Stimulated activated CD4-positive, alpha-beta T cell treated with anti-CD3 and anti-CD28 coated beads, Interleukin-4, amount 100 ng/mL, for 24 hours (primary cell): ENCODE results near the gene SAT2.

Experiments used
- DNase-seq: peaks from one replicate; pipeline ENCODE4 v3.0.0-alpha.2; 2020

The SAT2 gene

DNA sequence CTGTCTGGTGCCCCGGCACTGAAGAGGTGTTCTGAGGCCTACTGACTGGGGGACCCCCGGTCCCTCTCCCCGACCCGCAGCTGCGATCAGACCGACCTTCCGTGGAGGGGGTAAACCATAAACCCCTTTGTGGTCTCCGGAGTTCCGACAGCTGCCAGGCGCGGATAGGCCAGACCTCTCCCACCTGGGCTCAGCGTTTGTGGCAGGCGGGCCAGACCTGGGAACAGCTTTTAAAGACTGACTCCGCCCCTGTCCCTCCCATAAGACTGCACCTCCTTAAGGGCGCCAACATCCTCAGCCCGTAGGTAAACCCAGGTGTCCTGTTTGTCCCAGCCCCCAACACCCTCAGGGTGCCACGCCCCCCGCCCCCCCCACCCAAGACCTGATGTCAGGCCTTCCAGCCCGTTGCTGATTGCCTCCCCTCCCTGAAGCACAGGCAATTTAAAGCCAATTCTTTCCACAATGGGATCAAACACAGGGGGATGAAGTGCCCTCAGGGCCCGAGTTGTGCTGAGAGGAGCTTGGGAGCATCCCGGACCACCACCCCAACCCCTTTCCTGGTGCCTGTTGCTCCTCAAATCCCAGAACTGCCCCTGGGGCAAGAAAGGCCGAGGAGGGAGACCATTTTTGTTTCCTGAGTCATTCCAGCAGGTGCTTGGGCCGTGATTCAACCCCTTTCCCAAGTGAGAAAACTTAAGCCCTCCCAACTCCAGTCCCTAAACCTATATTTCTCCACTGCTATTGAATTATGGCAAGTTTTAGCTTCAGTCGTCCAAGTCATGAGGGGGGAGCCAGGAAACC lies 37.5 kb downstream of the SAT2 start, which contains the start of gene SOX15:
Gene SOX15, minus strand, starts transcription at position 204 of the 801 bp plus-strand sequence. CDS start 418 bp downstream, outside the sequence.
- DNase-seq: no peak

GRCh38 chr17:7589204-7589868 lies 38.3 kb downstream of the SAT2 start:
- peak; percentile 67 for DNase-seq

DNA sequence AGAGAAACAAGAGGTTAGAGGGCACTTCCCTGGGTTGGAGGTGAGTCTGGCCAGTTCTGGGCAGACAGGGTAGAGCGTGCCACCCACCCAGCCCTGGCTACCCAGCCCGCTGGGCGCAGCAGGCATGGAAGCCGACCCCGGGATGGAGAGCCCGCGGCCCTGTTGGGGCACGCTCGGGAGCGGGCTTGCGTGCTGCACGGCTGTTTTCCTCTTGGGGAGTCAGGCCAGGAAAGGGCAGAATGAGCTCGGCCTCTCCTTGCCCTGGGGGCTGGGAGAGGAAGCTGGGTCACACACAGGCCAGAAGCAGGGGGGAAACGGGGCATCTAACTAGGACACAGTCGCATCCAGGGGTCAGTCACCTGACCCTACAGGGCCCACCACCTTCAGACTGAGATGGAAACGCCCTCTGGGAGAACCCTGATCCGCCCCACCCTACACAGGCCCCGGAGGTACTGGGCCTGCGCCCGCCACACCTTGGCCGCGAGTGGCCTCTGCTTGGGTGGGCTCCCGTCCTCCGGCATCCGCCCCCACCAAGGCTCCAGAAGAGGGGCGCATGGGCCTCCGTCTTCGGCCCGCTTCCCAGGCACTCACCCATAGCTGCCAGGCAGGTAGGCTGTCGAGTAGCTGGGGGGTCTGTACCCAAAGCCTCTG lies 38.9 kb downstream of the SAT2 start:
- DNase-seq: no peak

GRCh38 chr17:7587420-7588151 lies 40.0 kb downstream of the SAT2 start:
- no peak for DNase-seq

DNA sequence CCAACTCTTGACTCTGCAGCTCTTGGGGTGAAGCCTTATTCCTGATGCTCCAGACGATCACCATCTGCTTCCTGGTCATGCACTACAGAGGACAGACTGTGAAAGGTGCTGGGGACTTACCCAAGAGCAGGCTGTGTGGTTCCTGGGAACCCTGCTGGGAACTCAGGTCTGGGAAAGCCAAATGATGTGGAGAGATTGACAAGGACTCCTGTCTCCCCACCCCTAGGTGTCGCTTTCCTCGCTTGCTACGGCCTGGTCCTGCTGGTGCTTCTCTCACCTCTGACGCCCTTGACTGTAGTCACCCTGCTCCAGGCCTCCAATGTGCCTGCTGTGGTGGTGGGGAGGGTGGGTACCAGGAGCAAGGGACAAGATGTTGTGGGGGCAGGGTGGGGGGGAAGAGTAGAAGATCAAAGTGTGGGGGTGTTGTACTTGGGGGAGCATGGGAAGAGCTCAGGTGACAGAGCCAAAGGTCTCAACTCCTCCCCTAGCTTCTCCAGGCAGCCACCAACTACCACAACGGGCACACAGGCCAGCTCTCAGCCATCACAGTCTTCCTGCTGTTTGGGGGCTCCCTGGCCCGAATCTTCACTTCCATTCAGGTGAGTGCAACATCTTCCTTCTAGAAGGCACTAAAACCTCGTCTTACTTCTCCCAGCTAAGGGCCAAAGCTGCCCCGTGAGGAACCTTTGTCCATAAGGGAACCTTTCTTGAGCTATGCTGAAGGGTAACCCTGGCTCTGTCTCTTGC lies 40.8 kb downstream of the SAT2 start:
- no peak for DNase-seq

DNA sequence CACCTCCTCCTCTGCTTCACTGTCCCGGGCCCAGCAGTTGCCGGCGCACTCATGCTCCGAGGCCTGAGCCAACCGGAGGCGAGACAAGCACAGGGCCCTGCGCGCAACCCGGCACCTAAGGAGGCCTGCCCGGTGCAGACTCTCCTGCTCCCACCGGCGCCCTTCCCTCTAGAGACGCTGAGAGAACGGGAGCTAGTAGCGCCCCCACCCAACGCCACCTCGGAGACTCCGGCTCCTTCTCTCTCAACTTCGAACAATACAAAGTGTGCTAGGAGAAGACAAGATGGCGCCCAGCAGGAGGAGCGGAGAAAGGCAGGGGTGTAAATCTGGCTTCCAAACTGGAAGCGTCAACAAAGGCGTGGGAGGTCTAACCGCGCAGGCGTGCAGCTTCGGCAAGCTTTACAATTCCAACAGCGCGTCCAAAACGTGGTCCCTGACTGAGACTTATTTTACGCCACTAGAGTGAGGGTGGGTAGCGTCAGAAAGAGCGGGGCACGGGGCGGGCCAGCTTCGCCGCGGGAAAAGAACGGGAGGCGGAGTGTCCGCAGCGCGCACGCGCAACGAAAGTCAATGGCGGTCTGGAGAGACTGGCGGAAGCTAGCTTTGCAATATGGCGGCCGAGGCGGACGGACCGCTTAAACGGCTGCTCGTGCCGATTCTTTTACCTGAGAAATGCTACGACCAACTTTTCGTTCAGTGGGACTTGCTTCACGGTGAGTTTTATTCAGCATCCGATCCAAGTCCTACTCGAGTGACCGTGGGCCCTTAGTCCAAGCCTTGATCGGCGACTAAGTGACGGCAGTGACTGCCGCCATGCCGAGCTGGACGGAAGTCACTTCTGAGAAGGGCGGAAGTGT lies 44.1 kb downstream of the SAT2 start, which contains the start of gene MPDU1:
Gene MPDU1, plus strand, starts transcription at position 600 of the 857 bp plus-strand sequence. Its CDS starts 11 bp downstream, at position 611.
- peak; percentile 96 for DNase-seq

GRCh38 chr17:7582396-7583252 lies 45.0 kb downstream of the SAT2 start:
- no peak for DNase-seq

GRCh38 chr17:7580604-7581575 lies 46.7 kb downstream of the SAT2 start:
- DNase-seq: no peak

DNA sequence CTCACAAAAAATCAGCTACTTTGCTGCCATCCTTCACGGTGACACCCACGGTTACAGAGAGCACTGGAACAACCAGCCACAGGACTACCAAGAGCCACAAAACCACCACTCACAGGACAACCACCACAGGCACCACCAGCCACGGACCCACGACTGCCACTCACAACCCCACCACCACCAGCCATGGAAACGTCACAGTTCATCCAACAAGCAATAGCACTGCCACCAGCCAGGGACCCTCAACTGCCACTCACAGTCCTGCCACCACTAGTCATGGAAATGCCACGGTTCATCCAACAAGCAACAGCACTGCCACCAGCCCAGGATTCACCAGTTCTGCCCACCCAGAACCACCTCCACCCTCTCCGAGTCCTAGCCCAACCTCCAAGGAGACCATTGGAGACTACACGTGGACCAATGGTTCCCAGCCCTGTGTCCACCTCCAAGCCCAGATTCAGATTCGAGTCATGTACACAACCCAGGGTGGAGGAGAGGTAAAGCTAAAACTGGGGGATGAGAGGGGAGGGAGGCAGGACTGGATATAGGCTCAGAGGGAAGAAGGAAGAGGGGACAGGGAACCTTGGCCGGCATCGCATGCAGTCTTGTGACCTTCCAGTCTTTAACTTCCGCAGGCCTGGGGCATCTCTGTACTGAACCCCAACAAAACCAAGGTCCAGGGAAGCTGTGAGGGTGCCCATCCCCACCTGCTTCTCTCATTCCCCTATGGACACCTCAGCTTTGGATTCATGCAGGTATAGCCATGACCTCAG lies 47.6 kb downstream of the SAT2 start:
- DNase-seq: peak; percentile 43

DNA sequence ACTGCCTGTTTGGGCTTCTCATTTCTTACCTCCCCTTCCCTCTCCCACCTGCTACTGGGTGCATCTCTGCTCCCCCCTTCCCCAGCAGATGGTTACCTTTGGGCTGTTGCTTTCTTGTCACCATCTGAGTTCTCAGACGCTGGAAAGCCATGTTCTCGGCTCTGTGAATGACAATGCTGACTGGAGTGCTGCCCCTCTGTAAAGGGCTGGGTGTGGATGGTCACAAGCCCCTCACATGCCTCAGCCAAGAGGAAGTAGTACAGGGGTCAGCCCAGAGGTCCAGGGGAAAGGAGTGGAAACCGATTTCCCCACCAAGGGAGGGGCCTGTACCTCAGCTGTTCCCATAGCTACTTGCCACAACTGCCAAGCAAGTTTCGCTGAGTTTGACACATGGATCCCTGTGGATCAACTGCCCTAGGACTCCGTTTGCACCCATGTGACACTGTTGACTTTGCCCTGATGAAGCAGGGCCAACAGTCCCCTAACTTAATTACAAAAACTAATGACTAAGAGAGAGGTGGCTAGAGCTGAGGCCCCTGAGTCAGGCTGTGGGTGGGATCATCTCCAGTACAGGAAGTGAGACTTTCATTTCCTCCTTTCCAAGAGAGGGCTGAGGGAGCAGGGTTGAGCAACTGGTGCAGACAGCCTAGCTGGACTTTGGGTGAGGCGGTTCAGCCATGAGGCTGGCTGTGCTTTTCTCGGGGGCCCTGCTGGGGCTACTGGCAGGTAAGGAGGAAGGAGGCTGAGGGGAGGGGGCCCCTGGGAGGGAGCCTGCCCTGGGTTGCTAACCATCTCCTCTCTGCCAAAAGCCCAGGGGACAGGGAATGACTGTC lies 48.4 kb downstream of the SAT2 start, which contains the start of gene CD68:
Gene CD68, plus strand, starts transcription at position 638 of the 833 bp plus-strand sequence. Its CDS starts 40 bp downstream, at position 678.
- peak; percentile 83 for DNase-seq

- DNase-seq: no peak
Measured at GRCh38 chr17:7577327-7578199, 50.1 kb downstream of the SAT2 start.

DNA sequence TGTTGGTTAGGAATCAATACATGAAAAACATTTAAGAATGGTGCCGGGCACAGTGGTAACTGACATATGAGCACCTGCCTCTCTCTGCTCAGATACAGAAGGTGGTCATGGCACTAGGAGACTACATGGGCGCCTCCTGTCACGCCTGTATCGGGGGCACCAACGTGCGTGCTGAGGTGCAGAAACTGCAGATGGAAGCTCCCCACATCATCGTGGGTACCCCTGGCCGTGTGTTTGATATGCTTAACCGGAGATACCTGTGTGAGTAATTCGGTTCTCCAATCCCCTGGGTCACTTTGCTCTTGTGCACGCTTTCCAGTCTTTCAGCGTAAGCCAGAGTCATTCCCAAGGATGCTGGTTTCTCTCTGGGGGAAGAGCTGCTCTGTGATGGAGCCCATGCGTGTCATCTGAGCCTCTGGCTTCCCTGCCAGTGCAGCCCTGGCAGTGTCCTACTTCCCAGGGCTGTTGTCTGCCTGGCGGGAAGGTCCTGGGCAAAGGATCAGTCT lies 51.1 kb downstream of the SAT2 start:
- DNase-seq: no peak
